Measurements from ENCODE around the gene UGT1A9.

GRCh38 chr2:233658610-233659009, 13.1 kb upstream of the UGT1A9 start:
- TF ChIP-seq CTBP1 (IDR thresholded peaks at IDR 0.05; ENCODE audit: borderline replicate concordance) (no peak), ELF4 (IDR thresholded peaks at IDR 0.05) (no peak), FOXA1 (IDR thresholded peaks at IDR 0.05) (no peak), PKNOX1 (IDR thresholded peaks at IDR 0.05) (no peak), NFRKB (IDR thresholded peaks at IDR 0.05) (no peak), ZNF384 (IDR thresholded peaks at IDR 0.05) (no peak), HDGF (IDR thresholded peaks at IDR 0.05; ENCODE audit: borderline replicate concordance) (no peak), L3MBTL2 (conservative IDR thresholded peaks at IDR 0.05) (no peak), SUZ12 (IDR thresholded peaks at IDR 0.05) (no peak), SP1 (IDR thresholded peaks at IDR 0.05) (no peak), FOXM1 (IDR thresholded peaks at IDR 0.05; ENCODE audit: borderline replicate concordance) (no peak), ARNT (IDR thresholded peaks at IDR 0.05) (no peak)

Measured in HEK293T (cell line).